ENCODE results near the gene CSGALNACT2. TPM values are rescaled to one million over a fixed set of nuclear protein-coding genes. Genes with fewer than 3 reads are reported as not detected.

CSGALNACT2 gene
- total and polyA plus RNA-seq, 9 of the 15 experiments (the other 6 are each of a cell fraction or from before 2014, with no cell fraction given): 1.4 to 7.3 (median 3.5) TPM

DNA sequence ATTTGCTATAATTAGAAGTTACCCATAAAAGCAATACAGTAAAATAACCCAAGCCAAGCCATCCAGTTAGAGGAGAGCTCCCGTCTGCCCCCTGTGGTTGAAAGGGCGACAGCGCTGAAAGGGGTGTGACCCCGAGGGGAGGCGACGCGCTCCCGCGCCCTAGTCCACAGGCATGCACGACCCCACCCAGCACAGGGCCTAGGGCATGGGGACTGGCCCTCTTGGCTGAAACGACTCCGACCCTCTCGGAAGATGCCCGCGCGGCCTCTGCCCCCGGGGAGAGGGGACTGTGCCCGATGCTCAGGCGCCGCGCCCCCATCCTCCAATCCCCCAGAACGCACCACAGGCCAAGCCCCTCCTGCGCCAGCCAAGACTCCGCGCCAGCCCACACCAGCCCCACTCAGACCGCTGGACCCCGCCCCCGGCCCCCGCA lies 64.0 kb downstream of the CSGALNACT2 start (continued):
- no peak for TF ChIP-seq CLOCK (CRISPR knock-in tag; IDR thresholded peaks at IDR 0.05; ENCODE audit: borderline replicate concordance)
- no peak for TF ChIP-seq SUPT5H (IDR thresholded peaks at IDR 0.05)
- no peak for TF ChIP-seq SMARCE1 (IDR thresholded peaks at IDR 0.05)
- TF ChIP-seq, protein P1, sequence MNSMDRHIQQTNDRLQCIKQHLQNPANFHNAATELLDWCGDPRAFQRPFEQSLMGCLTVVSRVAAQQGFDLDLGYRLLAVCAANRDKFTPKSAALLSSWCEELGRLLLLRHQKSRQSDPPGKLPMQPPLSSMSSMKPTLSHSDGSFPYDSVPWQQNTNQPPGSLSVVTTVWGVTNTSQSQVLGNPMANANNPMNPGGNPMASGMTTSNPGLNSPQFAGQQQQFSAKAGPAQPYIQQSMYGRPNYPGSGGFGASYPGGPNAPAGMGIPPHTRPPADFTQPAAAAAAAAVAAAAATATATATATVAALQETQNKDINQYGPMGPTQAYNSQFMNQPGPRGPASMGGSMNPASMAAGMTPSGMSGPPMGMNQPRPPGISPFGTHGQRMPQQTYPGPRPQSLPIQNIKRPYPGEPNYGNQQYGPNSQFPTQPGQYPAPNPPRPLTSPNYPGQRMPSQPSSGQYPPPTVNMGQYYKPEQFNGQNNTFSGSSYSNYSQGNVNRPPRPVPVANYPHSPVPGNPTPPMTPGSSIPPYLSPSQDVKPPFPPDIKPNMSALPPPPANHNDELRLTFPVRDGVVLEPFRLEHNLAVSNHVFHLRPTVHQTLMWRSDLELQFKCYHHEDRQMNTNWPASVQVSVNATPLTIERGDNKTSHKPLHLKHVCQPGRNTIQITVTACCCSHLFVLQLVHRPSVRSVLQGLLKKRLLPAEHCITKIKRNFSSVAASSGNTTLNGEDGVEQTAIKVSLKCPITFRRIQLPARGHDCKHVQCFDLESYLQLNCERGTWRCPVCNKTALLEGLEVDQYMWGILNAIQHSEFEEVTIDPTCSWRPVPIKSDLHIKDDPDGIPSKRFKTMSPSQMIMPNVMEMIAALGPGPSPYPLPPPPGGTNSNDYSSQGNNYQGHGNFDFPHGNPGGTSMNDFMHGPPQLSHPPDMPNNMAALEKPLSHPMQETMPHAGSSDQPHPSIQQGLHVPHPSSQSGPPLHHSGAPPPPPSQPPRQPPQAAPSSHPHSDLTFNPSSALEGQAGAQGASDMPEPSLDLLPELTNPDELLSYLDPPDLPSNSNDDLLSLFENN (IDR thresholded peaks at IDR 0.05; ENCODE audit: low read depth in 2 of 2, low read length in 2 of 2): no peak
- TF ChIP-seq HEY1 (CRISPR knock-in tag; IDR thresholded peaks at IDR 0.05; ENCODE audit: borderline replicate concordance): no peak
- no peak for TF ChIP-seq POLR2AphosphoS5 (IDR thresholded peaks at IDR 0.05; ENCODE audit: control insufficient read depth, insufficient read depth, low read depth, low read length)
- TF ChIP-seq ZNF274 (IDR thresholded peaks at IDR 0.05; ENCODE audit: borderline replicate concordance, low read depth, low read length): no peak
- TF ChIP-seq ZNF436 (CRISPR knock-in tag; IDR thresholded peaks at IDR 0.05): no peak
- no peak for TF ChIP-seq PHF20 (IDR thresholded peaks at IDR 0.05; ENCODE audit: partially characterized antibody)
- TF ChIP-seq JUND (IDR thresholded peaks at IDR 0.05; ENCODE audit: borderline replicate concordance, low read depth, low read length): 0 out of 2 replicates have a peak, but pooled peaks have one; percentile 20
- TF ChIP-seq JUND (tag; IDR thresholded peaks at IDR 0.05; ENCODE audit: borderline replicate concordance, low read depth, low read length): no peak
- peak in 1 of 3 experiments; percentile 15 for TF ChIP-seq YY1 (IDR thresholded peaks at IDR 0.05; ENCODE audit: borderline replicate concordance in 1 of 3, control insufficient read depth in 1 of 3, extremely low read depth in 1 of 3, insufficient read depth in 3 of 3, insufficient read length in 1 of 3, insufficient replicate concordance in 2 of 3, low read depth in 1 of 3, low read length in 2 of 3)
- TF ChIP-seq MYC (IDR thresholded peaks at IDR 0.05; ENCODE audit: low read depth, low read length): peak; percentile 38; the same call in 1 of the 2 replicates
- TF ChIP-seq MYC (CRISPR knock-in tag; IDR thresholded peaks at IDR 0.05; ENCODE audit: borderline replicate concordance, low read depth): no peak
- TF ChIP-seq SMAD3 (CRISPR knock-in tag; conservative IDR thresholded peaks at IDR 0.05): no peak
- TF ChIP-seq TCF3 (CRISPR knock-in tag; IDR thresholded peaks at IDR 0.05): no peak
- no peak for TF ChIP-seq ZNF184 (CRISPR knock-in tag; IDR thresholded peaks at IDR 0.05)
- no peak for TF ChIP-seq ZKSCAN3 (CRISPR knock-in tag; IDR thresholded peaks at IDR 0.05)
- TF ChIP-seq, protein P2, sequence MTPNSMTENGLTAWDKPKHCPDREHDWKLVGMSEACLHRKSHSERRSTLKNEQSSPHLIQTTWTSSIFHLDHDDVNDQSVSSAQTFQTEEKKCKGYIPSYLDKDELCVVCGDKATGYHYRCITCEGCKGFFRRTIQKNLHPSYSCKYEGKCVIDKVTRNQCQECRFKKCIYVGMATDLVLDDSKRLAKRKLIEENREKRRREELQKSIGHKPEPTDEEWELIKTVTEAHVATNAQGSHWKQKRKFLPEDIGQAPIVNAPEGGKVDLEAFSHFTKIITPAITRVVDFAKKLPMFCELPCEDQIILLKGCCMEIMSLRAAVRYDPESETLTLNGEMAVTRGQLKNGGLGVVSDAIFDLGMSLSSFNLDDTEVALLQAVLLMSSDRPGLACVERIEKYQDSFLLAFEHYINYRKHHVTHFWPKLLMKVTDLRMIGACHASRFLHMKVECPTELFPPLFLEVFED (CRISPR knock-in tag; conservative IDR thresholded peaks at IDR 0.05): no peak
- no peak for TF ChIP-seq ZNF707 (CRISPR knock-in tag; conservative IDR thresholded peaks at IDR 0.05)
- TF ChIP-seq RHOXF2B (CRISPR knock-in tag; conservative IDR thresholded peaks at IDR 0.05): no peak
- no peak for TF ChIP-seq ZFP30 (CRISPR knock-in tag; IDR thresholded peaks at IDR 0.05; ENCODE audit: borderline replicate concordance)
